OCI-LY7 (cell line): Measurements from ENCODE around the gene AGBL1.

ENCODE experiments used
- EZH2phosphoT487 ChIP-seq: fragments of 200-600 bp; sonication (generic); IDR thresholded peaks from 2 replicates; pipeline ENCODE4 v1.6.1; 2018; ENCODE audit warnings: low read depth, borderline replicate concordance, mild to moderate bottlenecking, mixed run types, antibody characterized with exemption, low read length, moderate library complexity, mixed read lengths
- TF ChIP-seq, protein P1 (sequence below): fragments of 200-600 bp; sonication (generic); conservative IDR thresholded peaks from 2 replicates; pipeline ENCODE4 v1.5.1; 2014; ENCODE audit warnings: mild to moderate bottlenecking, antibody characterized with exemption, low read length, moderate library complexity, mixed read lengths

- TF ChIP-seq, protein P1, sequence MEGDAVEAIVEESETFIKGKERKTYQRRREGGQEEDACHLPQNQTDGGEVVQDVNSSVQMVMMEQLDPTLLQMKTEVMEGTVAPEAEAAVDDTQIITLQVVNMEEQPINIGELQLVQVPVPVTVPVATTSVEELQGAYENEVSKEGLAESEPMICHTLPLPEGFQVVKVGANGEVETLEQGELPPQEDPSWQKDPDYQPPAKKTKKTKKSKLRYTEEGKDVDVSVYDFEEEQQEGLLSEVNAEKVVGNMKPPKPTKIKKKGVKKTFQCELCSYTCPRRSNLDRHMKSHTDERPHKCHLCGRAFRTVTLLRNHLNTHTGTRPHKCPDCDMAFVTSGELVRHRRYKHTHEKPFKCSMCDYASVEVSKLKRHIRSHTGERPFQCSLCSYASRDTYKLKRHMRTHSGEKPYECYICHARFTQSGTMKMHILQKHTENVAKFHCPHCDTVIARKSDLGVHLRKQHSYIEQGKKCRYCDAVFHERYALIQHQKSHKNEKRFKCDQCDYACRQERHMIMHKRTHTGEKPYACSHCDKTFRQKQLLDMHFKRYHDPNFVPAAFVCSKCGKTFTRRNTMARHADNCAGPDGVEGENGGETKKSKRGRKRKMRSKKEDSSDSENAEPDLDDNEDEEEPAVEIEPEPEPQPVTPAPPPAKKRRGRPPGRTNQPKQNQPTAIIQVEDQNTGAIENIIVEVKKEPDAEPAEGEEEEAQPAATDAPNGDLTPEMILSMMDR = no peak
- TF ChIP-seq EZH2phosphoT487 = no peak
Observed at GRCh38 chr15:86591158-86591557, 511.5 kb downstream of the AGBL1 start.
